ENCODE measurements around the gene IL18. TPM values are rescaled to one million over a fixed set of nuclear protein-coding genes. Genes with fewer than 3 reads are reported as not detected.
"Not testable (repeated sequence)": the region's sequence is repeated elsewhere in the genome, so short reads cannot be mapped to it uniquely, and the experiment has no call there.

The IL18 gene
- total RNA-seq, 2 experiments from 2014 or later = not detected

DNA sequence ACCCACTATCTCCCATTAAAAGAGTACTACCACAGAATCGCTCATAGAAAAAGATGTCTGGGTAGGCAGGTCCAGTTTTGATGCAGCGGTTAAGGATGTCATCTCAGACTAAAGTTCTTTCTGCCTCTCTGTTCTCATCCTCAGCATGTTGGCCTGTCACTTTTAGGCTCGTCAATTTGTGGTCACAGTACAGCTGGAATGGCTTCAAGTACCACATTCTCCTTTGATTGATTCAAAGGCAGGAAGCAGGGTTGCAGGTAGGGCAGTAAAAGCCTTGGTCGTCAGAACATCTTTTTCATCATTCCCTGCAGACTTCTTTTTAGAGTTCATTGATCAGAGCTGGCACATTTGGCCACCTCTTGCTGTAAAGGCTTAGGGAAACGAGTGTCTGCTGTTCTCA lies 48.5 kb downstream of the IL18 start:
- DNase-seq (no peak), ATAC-seq (no peak)
- no peaks in the 10 kb centered on the region for H3K36me3 Mint-ChIP-seq (ENCODE audit: low read depth)
- CTCF ChIA-PET = interaction anchor here (0.6 to 1.8 kb wide), 5 partner anchors 11 to 1745 kb away, joined by 3 to 4 read pairs (median 4); no protein-coding TSS in a partner anchor
- POLR2A ChIA-PET = no interaction called here
- peaks cover 13% of the 10 kb centered on the region for H3K4me1 Mint-ChIP-seq
- no peaks in the 10 kb centered on the region for H3K27me3 Mint-ChIP-seq
- H3K4me3 Mint-ChIP-seq = no peak overlapping the region
- intact Hi-C loops (cut with DNase I, micrococcal nuclease) = no loop called here
- no peaks in the 10 kb centered on the region for H3K9me3 Mint-ChIP-seq (ENCODE audit: low read depth)
- H3K27ac Mint-ChIP-seq = no peak overlapping the region

DNA sequence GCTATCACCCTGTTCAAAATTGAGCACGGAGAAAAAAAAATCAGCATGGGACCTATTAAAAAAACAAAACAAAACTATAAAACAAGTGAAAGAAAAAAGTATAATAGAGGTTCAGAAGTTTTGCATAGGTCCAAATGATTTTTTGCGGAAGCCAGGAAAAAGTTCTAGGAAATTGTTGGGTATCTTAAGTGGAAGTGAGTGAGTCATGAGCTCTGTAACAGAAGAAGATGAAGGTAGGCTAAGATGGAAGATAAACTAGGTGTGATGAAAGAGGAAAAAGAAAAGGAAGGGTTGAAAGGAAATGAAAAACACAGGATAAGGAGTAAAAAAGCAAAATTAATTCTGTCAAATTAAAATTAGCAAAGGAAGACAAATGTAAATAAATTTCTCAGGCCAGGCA lies 49.4 kb downstream of the IL18 start:
- ATAC-seq = no peak
- no peak overlapping the region for H3K27ac Mint-ChIP-seq
- POLR2A ChIA-PET = no interaction called here
- H3K4me3 Mint-ChIP-seq = no peak overlapping the region
- peaks cover 7% of the 10 kb centered on the region for H3K4me1 Mint-ChIP-seq
- CTCF ChIA-PET = interaction anchor here (0.6 to 3.2 kb wide), 23 partner anchors 9 to 414 kb away, joined by 3 to 23 read pairs (median 4); partner anchors contain the start of gene BCO2
- intact Hi-C loops (cut with DNase I, micrococcal nuclease) = no loop called here
- DNase-seq = no peak
- H3K36me3 Mint-ChIP-seq (ENCODE audit: low read depth) = no peaks in the 10 kb centered on the region
- no peaks in the 10 kb centered on the region for H3K27me3 Mint-ChIP-seq
- H3K9me3 Mint-ChIP-seq (ENCODE audit: low read depth) = no peaks in the 10 kb centered on the region

DNA sequence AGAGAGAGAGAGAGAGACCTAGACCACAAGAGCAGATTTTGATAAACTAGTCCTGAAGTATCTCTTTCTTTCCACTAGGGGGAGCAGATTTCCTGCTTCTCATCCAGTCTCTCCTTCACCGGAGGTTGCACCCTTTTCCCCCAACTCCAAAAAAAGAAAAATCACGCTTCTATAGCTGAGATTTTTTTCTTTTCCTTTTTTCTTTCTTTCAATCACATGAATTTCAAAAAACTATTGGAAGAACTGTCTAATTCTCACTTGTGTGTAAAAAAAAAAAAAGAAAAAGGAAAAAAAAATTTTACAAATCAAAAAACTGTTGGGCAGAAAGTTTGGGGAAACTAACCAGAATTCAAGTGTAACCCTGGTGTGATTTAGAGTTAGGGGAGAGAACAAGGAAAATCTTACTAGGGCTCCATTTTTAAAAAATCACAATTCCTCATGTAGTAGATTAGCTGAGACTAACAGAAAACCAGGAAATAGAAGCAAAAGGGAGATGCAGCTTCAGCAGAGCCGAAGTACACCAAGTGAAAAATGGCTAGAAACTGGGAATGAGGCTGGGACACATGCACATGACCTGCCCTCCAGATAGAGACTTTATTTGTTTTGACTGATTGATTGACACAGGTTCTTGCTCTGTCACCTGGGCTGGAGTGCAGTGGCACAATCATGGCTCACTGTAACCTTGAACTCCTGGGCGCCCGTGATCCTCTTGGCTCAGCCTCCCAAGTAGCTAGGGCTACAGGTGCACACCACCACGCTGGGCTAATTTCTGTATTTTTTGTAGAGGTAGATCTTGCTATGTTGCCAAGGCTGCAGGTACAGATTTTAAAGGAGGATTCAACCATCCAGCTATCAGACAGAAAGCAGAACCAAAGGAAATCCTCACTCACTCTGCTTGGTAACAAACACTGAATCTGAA lies 50.1 kb downstream of the IL18 start:
- no peaks in the 10 kb centered on the region for H3K36me3 Mint-ChIP-seq (ENCODE audit: low read depth)
- ATAC-seq (peak; percentile 68), DNase-seq (no peak)
- no peak overlapping the region for H3K4me3 Mint-ChIP-seq
- H3K27me3 Mint-ChIP-seq = no peaks in the 10 kb centered on the region
- ChIA-PET POLR2A (interaction anchor here (0.7 kb wide), 1 partner anchor 174 kb away, joined by 3 read pairs; no protein-coding TSS in a partner anchor), CTCF (interaction anchor here (0.7 to 3.2 kb wide), 33 partner anchors 8 to 467 kb away, joined by 3 to 23 read pairs (median 4); partner anchors contain the start of genes ALG9 and BCO2)
- intact Hi-C loops (cut with DNase I, micrococcal nuclease) = loop anchor here (1.0 to 2.0 kb wide), 3 partner anchors 62 to 167 kb away; partner anchors contain the start of gene BCO2 (in 2 of the 2)
- H3K4me1 Mint-ChIP-seq = peaks cover 7% of the 10 kb centered on the region
- H3K9me3 Mint-ChIP-seq (ENCODE audit: low read depth) = no peaks in the 10 kb centered on the region
- no peak overlapping the region for H3K27ac Mint-ChIP-seq

DNA sequence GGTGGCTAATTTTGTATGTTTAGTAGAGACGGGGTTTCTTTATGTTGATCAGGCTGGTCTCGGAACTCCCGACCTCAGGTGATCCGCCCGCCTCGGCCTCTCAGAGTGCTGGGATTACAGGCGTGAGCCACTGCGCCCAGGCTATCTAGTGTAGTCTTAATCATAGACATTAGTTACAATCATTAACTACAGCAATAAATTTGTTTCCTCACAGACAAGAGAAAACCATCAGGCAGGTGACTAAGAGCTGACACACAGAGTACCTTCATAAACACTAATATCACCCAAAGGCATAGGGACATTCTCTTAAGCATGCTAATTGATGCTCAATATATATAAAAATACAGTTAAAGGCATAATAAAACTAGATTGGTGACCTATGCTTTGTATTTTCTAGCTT lies 57.8 kb downstream of the IL18 start:
- CTCF ChIA-PET = interaction anchor here (0.7 to 2.1 kb wide), 2 partner anchors 8 to 68 kb away, joined by 4 to 8 read pairs; no protein-coding TSS in a partner anchor
- H3K27ac Mint-ChIP-seq = no peak overlapping the region
- H3K36me3 Mint-ChIP-seq (ENCODE audit: low read depth) = no peaks in the 10 kb centered on the region
- H3K4me1 Mint-ChIP-seq = peaks cover 3% of the 10 kb centered on the region
- ATAC-seq (no peak), DNase-seq (no peak)
- H3K4me3 Mint-ChIP-seq = no peak overlapping the region
- no peaks in the 10 kb centered on the region for H3K27me3 Mint-ChIP-seq
- intact Hi-C loops (cut with DNase I, micrococcal nuclease) = no loop called here
- H3K9me3 Mint-ChIP-seq (ENCODE audit: low read depth) = no peaks in the 10 kb centered on the region
- POLR2A ChIA-PET = no interaction called here

DNA sequence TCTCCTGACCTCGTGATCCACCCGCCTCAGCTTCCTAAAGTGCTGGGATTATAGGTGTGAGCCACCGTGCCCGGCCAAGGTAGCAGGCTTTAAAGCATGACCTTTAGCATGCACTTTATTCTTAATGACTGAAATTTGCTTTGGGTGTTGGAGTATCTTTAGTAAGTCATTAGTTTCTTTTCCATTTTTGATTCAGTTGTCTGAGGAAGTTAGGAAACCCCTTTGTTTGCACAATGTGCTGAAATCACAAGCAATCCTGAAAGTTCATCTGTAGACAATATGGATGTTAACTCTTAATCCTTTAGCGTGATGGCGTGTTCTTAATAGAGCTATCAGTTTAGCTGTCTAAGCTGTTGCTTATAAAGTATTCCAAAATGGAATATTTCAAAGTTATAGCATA lies 60.4 kb downstream of the IL18 start:
- H3K4me1 Mint-ChIP-seq = peaks cover 3% of the 10 kb centered on the region
- H3K4me3 Mint-ChIP-seq = no peak overlapping the region
- no peaks in the 10 kb centered on the region for H3K27me3 Mint-ChIP-seq
- no peak overlapping the region for H3K27ac Mint-ChIP-seq
- intact Hi-C loops (cut with DNase I, micrococcal nuclease) = no loop called here
- DNase-seq (no peak), ATAC-seq (no peak)
- ChIA-PET POLR2A (interaction anchor here (0.6 kb wide), 1 partner anchor 28 kb away, joined by 7 read pairs; no protein-coding TSS in a partner anchor), CTCF (interaction anchor here (0.6 to 3.2 kb wide), 6 partner anchors 10 to 185 kb away, joined by 3 to 23 read pairs (median 4); no protein-coding TSS in a partner anchor)
- H3K36me3 Mint-ChIP-seq (ENCODE audit: low read depth) = peaks cover 2% of the 10 kb centered on the region
- no peaks in the 10 kb centered on the region for H3K9me3 Mint-ChIP-seq (ENCODE audit: low read depth)

DNA sequence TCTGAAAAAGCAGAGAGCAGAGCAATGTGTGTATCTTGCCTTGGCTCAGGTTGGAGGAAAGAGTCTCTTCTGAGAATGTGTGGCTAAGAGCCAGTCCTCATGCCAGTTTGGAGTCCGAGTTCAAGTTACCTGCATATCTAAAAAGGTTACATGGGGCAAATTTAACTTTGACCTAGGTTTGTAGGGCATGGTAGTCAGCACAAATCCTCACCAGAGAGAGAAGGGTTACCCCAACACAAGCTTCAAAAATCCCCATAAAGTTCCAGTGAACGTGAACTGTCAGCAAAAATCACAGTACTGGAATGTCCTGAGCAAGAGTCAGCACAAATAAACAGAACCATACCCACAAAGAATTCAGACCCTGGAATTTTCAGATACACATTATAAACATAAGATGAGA lies 63.4 kb downstream of the IL18 start:
- intact Hi-C loops (cut with DNase I, micrococcal nuclease) = no loop called here
- CTCF ChIA-PET = interaction anchor here (1.5 to 1.6 kb wide), 2 partner anchors 9 to 14 kb away, joined by 4 to 5 read pairs; no protein-coding TSS in a partner anchor
- DNase-seq = no peak
- POLR2A ChIA-PET = no interaction called here
- H3K4me3 Mint-ChIP-seq = no peak overlapping the region
- no peaks in the 10 kb centered on the region for H3K27me3 Mint-ChIP-seq
- H3K27ac Mint-ChIP-seq = no peak overlapping the region
- ATAC-seq = no peak
- peaks cover 6% of the 10 kb centered on the region for H3K36me3 Mint-ChIP-seq (ENCODE audit: low read depth)
- peaks cover 3% of the 10 kb centered on the region for H3K4me1 Mint-ChIP-seq
- no peaks in the 10 kb centered on the region for H3K9me3 Mint-ChIP-seq (ENCODE audit: low read depth)

DNA sequence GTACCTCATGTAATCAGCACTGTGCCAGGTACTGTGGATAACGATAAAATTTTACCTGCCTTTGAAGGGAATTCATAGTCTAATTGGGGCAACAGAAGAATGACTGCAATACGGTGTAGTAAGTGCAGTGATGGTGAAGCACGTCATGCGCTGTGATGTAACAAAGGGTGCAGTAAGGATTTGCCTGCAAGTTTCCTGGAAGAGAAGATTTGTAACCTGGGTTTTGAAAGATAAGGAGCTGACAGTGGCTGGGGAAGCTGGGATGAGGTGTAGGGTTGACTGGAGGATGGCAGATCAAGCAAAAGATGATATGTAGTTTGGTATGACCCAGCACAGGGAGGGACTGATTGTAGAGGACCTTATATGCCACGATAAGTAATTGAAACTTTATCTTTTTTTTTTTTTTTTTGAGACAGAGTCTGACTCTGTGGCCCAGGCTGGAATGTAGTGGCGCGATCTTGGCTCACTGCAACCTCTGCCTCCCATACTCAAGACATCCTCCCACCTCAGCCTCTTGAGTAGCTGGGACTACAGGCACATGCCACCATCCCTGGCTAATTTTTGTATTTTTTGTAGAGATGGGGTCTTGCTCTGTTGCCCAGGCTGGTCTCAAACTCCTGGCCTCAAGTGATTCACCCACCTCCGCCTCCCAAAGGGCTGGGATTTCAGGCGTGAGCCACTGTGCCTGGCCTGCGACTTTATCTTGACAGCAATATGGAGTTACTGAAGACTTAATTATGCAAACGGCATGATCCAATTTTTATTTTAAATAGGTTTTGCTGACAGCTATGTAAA lies 66.0 kb downstream of the IL18 start:
- Mint-ChIP-seq H3K27me3 (no peaks in the 10 kb centered on the region), H3K9me3 (ENCODE audit: low read depth) (no peaks in the 10 kb centered on the region), H3K4me3 (no peak overlapping the region), H3K4me1 (no peaks in the 10 kb centered on the region), H3K36me3 (ENCODE audit: low read depth) (peaks cover 12% of the 10 kb centered on the region), H3K27ac (no peak overlapping the region)
- POLR2A ChIA-PET = no interaction called here
- intact Hi-C loops (cut with DNase I, micrococcal nuclease) = no loop called here
- DNase-seq (no peak), ATAC-seq (no peak)
- CTCF ChIA-PET = interaction anchor here (0.8 to 1.0 kb wide), 2 partner anchors 15 to 16 kb away, joined by 3 to 6 read pairs; no protein-coding TSS in a partner anchor

DNA sequence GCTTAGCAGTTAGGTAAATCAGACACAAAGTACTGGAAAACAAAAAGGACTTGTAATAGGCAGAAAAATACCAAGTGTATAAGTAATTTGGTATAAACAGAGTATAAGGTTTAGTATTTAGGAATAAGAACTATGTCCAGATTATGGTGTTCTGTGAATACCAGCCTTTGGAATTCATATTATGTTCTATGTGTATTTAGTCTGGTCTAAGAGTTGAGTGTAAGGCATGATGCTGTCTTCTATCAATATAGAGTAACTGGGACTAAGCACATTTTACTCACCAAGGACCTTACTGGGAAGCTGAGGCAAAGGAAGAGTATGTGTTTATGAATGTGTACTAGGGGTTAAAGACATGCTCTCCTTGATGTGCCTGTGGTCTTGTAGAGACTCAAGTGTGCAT lies 67.7 kb downstream of the IL18 start:
- intact Hi-C loops (cut with DNase I, micrococcal nuclease) = no loop called here
- ChIA-PET POLR2A (no interaction called here), CTCF (interaction anchor here (0.7 kb wide), 1 partner anchor 231 kb away, joined by 3 read pairs; no protein-coding TSS in a partner anchor)
- no peak overlapping the region for H3K4me3 Mint-ChIP-seq
- H3K36me3 Mint-ChIP-seq (ENCODE audit: low read depth) = peaks cover 26% of the 10 kb centered on the region
- no peaks in the 10 kb centered on the region for H3K27me3 Mint-ChIP-seq
- no peaks in the 10 kb centered on the region for H3K4me1 Mint-ChIP-seq
- no peak for DNase-seq
- no peak for ATAC-seq
- no peaks in the 10 kb centered on the region for H3K9me3 Mint-ChIP-seq (ENCODE audit: low read depth)
- H3K27ac Mint-ChIP-seq = no peak overlapping the region

DNA sequence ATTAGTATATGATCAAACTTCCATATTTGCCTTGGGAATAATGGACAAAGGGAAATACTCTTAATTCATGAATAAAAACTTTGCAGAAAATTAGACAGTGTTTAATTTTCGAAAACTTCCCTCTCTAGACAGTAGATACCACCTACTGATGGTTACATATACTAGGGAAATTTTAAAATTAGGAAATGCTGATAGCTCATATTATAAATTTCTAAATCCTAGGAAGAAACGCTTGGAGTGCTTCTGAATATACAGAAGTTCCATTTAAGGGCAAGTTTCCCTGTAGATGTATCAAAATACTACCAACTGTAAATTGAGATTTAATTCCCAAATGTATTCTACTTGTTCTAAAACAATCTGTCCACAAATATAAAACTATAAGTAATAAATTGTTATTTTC lies 68.6 kb downstream of the IL18 start:
- ATAC-seq; POLR2A ChIA-PET; H3K4me1 Mint-ChIP-seq; H3K4me3 Mint-ChIP-seq; CTCF ChIA-PET; H3K9me3 Mint-ChIP-seq (ENCODE audit: low read depth); DNase-seq; H3K27me3 Mint-ChIP-seq; H3K27ac Mint-ChIP-seq; intact Hi-C loops (cut with DNase I, micrococcal nuclease): not testable (repeated sequence)
- H3K36me3 Mint-ChIP-seq (ENCODE audit: low read depth) = peaks cover 29% of the 10 kb centered on the region

Data from activated CD4-positive, alpha-beta T cell treated with anti-CD3 and anti-CD28 coated beads for 36 hours (primary cell).